Kidney capillary endothelial cell (primary cell): ENCODE data around the gene TTLL8.
"Not testable (repeated sequence)": the region's sequence is repeated elsewhere in the genome, so short reads cannot be mapped to it uniquely, and the experiment has no call there.

Experiments
- DNase-seq: peaks from one replicate; pipeline ENCODE4 v3.0.0-alpha.2; 2018; ENCODE audit warnings: low spot score

The TTLL8 gene

DNA sequence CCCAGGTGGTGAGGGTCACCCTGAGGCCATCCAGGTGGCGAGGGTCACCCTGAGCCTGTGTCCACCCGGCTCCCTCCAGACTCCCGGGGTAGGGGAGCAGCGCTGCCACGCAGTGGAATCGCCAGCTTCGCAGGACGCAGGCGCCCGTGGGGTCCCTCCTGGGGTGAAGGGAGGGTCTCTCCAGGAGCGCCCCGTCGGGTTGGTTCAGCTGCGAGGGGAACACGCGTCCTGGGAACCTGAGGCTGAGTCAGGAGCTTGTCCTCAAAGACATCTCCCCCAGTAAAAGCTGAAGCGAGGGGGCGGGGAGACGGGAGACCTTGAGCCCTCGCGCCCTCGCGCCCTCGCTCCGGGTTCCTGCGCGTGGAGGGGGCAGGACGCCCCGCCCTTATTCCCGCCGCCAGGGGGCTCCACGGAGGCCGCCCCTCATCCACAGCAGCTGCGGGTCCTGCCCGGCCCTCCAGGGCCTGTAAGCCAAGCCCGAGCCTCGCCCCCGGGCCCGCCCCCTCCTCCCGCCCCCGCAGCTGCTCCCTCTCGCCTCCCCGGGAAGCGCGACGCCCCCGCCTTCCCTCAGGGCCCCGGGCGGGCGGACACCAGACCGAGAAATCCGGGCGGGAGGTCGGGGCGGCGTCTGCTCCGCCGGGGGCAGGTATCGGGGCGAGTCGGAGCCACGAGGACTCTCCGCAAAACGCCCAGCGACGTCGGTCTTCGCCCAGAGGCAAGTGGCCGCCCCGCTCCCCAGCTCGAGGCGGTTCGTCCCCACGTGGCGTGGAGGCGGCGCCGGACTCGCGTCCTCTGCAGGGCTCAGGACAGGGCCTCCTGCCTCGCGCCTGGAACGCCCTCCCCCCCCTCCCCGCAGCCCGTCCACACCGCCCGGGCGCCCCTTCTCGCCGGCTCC lies 74.7 kb downstream of the TTLL8 start:
- no peak for DNase-seq

GRCh38 chr22:49981799-49982198 lies 76.3 kb downstream of the TTLL8 start:
- not testable (repeated sequence) for DNase-seq

DNA sequence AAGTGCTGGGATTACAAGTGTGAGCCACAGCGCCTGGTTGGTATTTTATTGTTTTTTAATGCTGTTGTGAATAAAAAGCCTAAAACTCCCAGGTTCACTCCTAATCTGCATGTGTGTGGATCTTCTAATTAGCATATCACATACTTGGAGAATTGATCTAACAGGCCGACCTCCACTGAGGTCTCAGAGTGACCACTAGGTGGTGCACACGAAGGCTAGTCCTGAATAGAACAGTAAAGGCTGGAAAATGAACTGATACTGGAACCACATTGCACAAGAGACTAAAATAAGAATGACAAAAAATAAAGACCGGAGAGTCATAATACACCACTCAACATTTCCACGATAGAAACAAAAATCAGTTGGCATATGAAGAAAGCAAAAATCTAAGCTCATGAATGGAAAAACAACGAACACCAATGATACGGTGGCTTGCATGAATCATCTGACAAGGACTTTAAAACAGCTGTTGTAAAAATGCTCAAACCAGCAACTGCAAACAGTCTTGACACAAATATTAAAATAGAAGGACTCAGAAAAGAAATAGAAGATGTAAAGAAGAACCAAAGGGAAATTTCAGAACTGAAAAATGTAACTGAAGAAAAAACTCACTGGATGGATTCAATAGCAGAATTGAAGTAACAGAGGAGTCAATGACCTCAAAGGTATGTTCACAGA lies 78.4 kb downstream of the TTLL8 start:
- DNase-seq: no peak

GRCh38 chr22:49977578-49977977 lies 80.5 kb downstream of the TTLL8 start:
- no peak for DNase-seq

DNA sequence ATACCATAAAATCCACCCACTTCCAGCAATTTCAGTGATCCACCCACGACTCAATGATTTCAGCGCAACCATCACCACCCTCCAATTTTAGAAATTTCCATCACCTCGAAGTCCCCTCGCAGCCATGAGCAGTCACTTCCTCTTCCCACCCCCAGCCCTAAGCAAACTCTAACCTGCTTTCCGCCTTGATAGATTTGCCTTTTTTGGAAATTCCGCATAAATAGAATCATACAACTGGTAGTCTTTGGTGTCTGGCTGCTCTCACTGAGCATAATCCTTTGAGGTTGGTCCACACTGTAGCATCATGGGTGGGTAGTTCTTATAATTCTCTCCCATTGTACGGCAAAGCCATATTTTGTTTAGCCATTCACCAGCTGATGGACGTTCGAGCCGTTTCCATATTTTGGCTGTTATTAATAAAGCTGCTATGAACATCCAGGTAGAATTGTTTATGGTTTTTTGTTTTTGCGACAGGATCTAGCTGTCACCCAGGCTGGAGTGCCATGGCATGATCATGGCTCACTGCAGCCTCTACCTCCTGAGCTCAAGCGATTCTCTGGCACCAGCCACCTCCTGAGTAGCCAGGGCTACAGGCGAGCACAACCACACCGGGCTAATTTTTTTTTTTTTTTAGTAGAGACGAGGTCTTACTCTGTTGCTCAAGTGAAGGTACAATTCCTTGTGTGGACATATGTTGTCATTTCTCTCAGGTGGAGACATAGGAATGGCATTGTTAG lies 81.5 kb downstream of the TTLL8 start:
- DNase-seq: no peak

- no peak for DNase-seq
These were observed 82.3 kb downstream of the TTLL8 start for GRCh38 chr22:49975543-49976389.

DNA sequence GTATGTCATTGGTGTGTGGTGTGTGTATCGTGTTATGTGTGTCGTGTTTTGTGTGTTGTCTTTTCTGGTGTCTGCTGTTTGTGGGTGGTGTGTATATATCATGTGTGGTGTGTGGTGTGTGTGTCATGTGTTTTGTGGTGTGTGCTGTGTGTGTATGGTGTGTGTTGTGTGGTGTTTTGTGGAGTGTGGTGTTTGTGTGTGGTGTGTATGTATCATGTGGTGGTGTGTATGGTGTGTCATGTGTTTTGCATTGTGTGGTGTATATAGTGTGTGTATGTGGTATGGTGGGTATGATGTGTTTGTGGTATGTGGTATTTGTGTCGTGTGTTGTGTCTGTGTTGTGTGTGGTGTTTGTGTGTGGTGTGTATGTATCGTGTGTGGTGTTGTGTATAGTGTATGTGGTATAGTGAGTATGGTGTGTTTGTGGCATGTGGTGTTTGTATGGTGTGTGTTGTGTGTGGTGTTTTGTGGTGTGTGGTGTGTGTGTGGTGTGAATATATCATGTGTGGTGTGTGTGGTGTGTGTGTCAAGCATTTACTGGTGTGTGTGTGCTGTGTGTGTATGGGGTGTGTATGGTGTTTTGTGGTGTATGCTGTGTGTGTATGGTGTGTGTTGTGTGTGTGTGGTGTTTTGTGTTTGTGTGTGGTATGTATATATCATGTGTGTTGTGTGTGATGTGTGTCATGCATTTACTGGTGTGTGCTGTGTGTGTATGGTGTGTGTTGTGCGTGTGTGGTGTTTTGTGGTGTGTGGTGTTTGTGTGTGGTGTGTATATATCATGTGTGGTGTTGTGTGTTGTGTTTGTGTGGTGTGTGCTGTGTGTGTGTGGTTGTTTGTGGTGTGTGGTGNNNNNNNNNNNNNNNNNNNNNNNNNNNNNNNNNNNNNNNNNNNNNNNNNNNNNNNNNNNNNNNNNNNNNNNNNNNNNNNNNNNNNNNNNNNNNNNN lies 84.8 kb downstream of the TTLL8 start:
- DNase-seq: no peak

DNA sequence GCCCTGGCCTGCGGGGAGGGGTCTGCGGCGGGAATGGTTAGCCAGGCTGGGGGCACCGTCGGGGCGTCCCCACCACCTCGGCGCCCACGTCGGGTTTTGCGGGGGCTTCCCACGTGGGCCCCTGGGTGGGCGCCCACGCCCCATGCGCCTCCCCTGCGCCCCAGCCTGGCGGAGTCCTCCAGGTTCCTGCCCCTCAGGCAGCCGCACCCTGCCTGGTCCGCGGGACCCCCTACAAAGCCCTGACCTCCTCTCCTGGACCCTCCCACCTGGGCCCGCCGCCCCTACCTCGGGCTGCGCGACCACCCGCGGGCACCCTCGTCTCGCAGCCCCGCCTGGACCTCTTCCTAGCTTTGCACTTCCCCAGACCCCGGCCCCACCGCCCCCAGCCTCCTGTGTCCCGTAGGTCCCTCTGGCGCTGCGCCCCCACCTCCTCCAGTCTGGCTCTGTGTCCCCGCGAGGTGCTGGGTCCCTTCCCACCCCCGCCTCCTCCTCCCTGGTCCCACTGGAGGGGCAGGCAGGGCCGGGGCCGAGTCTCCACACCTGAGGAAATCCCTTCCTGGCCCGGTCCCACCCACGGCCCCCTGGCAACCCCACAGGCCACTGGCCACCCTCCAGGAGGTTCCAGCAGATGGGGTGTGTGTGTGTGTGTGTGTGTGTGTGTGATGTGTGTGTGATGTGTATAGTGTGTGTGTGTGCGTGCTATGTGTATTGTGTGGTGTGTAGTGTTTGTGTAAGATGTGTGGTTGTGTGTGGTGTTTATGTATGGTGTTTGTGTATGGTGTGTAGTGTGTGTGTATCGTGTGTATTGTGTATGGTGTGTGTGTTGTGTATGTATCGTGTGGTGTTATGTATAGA lies 85.7 kb downstream of the TTLL8 start:
- no peak for DNase-seq

- DNase-seq: peak; percentile 36
These were observed 86.6 kb downstream of the TTLL8 start for GRCh38 chr22:49971232-49972162.

DNA sequence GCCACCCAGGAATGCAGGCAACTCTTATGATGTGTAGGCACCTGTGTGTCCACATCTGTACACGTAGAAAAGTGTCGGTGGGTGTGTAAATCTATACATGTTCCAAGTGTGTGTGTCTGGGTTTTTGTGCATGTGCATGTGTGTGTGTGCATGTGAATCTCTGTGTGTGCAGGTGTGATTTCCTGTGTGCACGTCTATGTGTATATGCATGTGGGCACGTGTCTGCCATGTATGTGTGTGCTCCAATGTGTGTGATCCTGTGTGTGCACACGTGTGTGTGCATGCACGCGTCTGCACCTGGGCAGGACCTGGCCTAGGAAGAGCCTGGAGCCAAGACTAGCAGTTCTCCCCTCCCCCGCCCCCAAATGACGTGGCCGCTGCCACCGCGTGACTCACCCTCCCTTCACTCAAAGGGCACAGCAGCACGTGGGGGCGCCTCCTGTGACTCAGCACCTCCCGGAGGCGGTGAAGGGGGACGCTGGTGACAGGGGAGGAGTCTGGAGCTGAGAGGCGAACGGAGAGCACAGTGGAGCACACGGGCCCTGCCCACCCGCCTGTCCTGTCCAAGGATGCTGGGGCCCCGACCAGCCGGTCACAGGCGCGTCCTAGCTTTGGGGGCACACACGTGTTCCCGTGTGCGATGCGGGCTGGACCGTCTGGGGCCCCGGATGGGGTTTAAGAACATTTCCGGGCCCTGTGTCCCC lies 87.4 kb downstream of the TTLL8 start:
- peak; percentile 98 for DNase-seq

- no peak for DNase-seq
These were observed 88.2 kb downstream of the TTLL8 start for GRCh38 chr22:49969751-49970527.

- no peak for DNase-seq
These were observed 89.1 kb downstream of the TTLL8 start for GRCh38 chr22:49968831-49969661.
